ENCODE measurements around the gene SYP. TPM values are rescaled to one million over a fixed set of nuclear protein-coding genes. Genes with fewer than 3 reads are reported as not detected.

The SYP gene
- total RNA-seq, 1 experiment from 2014 or later: 7.5 TPM

DNA sequence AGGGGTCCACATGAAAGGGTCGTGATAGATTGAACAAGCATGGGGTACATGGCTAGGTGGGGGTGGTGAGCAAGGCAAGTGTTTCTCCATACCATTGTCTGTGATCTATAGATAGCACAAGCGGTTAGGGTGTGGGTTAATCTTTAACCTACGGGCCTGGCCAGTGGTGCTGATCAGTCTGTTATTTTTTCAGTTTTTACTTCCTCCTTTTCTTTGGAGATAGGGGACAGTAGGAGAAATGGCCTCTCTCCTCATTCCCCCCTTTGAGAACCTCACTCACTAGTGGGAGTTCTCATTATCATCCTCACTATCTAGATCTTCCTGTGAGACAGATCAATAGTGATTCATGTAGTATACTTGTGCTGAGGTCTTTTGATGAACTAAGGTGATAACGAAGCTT lies 60.3 kb downstream of the SYP start:
- DNase-seq (ENCODE audit: low read depth): no peak

Other genes starting within 250 kb of the SYP start
- 16.8 and 17.8 TPM in 2 replicates for gene OTUD5, start 242.6 kb downstream of the SYP start, total RNA-seq (2014; rRNA removed; shearing (Covaris generic))
- gene KCND1, start 228.3 kb downstream of the SYP start, total RNA-seq (2014; rRNA removed; shearing (Covaris generic)): 0.18 and 0.46 TPM in 2 replicates
- gene GRIPAP1, start 197.9 kb downstream of the SYP start, total RNA-seq (2014; rRNA removed; shearing (Covaris generic)): 9.7 and 16.9 TPM in 2 replicates
- gene TFE3, start 156.8 kb downstream of the SYP start, total RNA-seq (2014; rRNA removed; shearing (Covaris generic)): 24.5 and 36.2 TPM in 2 replicates
- 0.09 and 0.46 TPM in 2 replicates for gene CCDC120, start 141.2 kb downstream of the SYP start, total RNA-seq (2014; rRNA removed; shearing (Covaris generic))
- 3.4 and 3.5 TPM in 2 replicates for gene PRAF2, start 126.2 kb downstream of the SYP start, total RNA-seq (2014; rRNA removed; shearing (Covaris generic))
- gene WDR45, start 120.3 kb downstream of the SYP start, total RNA-seq (2014; rRNA removed; shearing (Covaris generic)): 20.3 and 41.1 TPM in 2 replicates
- gene GPKOW, start 76.5 kb downstream of the SYP start, total RNA-seq (2014; rRNA removed; shearing (Covaris generic)): 24.5 and 28.2 TPM in 2 replicates
- gene MAGIX, start 37.4 kb downstream of the SYP start, total RNA-seq (2014; rRNA removed; shearing (Covaris generic)): 0.12 and 2.5 TPM in 2 replicates
- 28.6 and 34.3 TPM in 2 replicates for gene PLP2, start 28.3 kb downstream of the SYP start, total RNA-seq (2014; rRNA removed; shearing (Covaris generic))
- gene PRICKLE3, start 13.8 kb downstream of the SYP start, total RNA-seq (2014; rRNA removed; shearing (Covaris generic)): 5.6 and 12.4 TPM in 2 replicates
- not detected in 2 replicates for gene CACNA1F, start 33.1 kb upstream of the SYP start, total RNA-seq (2014; rRNA removed; shearing (Covaris generic))
- 12.3 and 12.4 TPM in 2 replicates for gene CCDC22, start 35.3 kb upstream of the SYP start, total RNA-seq (2014; rRNA removed; shearing (Covaris generic))
- not detected in 2 replicates for gene FOXP3, start 64.5 kb upstream of the SYP start, total RNA-seq (2014; rRNA removed; shearing (Covaris generic))
- 6.5 and 7.2 TPM in 2 replicates for gene PPP1R3F, start 69.6 kb upstream of the SYP start, total RNA-seq (2014; rRNA removed; shearing (Covaris generic))
- gene GAGE10, start 103.5 kb upstream of the SYP start, total RNA-seq (2014; rRNA removed; shearing (Covaris generic)): not detected in 2 replicates
- not detected in 2 replicates for gene GAGE12J, start 121.8 kb upstream of the SYP start, total RNA-seq (2014; rRNA removed; shearing (Covaris generic))
- gene GAGE13, start 131.4 kb upstream of the SYP start, total RNA-seq (2014; rRNA removed; shearing (Covaris generic)): 12.3 and 21.8 TPM in 2 replicates

Measured in Daoy (cell line).